Erythroblast (primary cell): Measurements from ENCODE around the gene RAB6B.

Experiments used
- GATA1 ChIP-seq: IDR thresholded peaks from 2 replicates; pipeline ENCODE4 v1.6.1; 2011; ENCODE audit warnings: low read depth, mild to moderate bottlenecking, control low read depth, low read length, moderate library complexity
- POLR2A ChIP-seq: IDR thresholded peaks from 2 replicates; pipeline ENCODE4 v1.6.1; 2011; ENCODE audit warnings: mild to moderate bottlenecking, low read length

GRCh38 chr3:133880287-133880686, 15.4 kb downstream of the RAB6B start:
- TF ChIP-seq POLR2A (no peak), GATA1 (no peak)
